D721Med (cell line): ENCODE measurements around the gene NUDT14.

Source experiments
- DNase-seq: peaks from one replicate; pipeline ENCODE4 v3.0.0; 2011; ENCODE audit warnings: low spot score; ENCODE audit not compliant: insufficient read length
- FAIRE-seq: peaks from 2 replicates; lab custom pipeline; 2011; peaks lifted over from hg19 to GRCh38; lab: Jason Lieb, UNC
- CTCF ChIP-seq: IDR thresholded peaks from 2 replicates; pipeline ENCODE4 v1.5.1; 2012; ENCODE audit warnings: mild to moderate bottlenecking, control low read depth; ENCODE audit not compliant: insufficient read depth; ENCODE audit errors: missing control alignments

The NUDT14 gene

GRCh38 chr14:105192866-105193731, 12.0 kb upstream of the NUDT14 start:
- TF ChIP-seq CTCF: no peak
- FAIRE-seq (no peak), DNase-seq (no peak)

- FAIRE-seq (no peak), DNase-seq (no peak)
- TF ChIP-seq CTCF: no peak
Measured at GRCh38 chr14:105187935-105188524, 6.9 kb upstream of the NUDT14 start.

GRCh38 chr14:105187116-105187515, 6.0 kb upstream of the NUDT14 start:
- TF ChIP-seq CTCF: no peak
- FAIRE-seq (no peak), DNase-seq (no peak)

GRCh38 chr14:105185973-105186372, 4.9 kb upstream of the NUDT14 start:
- DNase-seq (no peak), FAIRE-seq (no peak)
- TF ChIP-seq CTCF: no peak

GRCh38 chr14:105185001-105185400, 3.9 kb upstream of the NUDT14 start:
- no peak for DNase-seq
- no peak for TF ChIP-seq CTCF
- no peak for FAIRE-seq

- DNase-seq (no peak), FAIRE-seq (no peak)
- TF ChIP-seq CTCF: no peak
Measured at GRCh38 chr14:105184461-105184860, 3.3 kb upstream of the NUDT14 start.
